Measurements from ENCODE around the gene NKD1. TPM values are rescaled to one million over a fixed set of nuclear protein-coding genes. Genes with fewer than 3 reads are reported as not detected.

The NKD1 gene
- total and polyA plus RNA-seq, 7 donors, result 0.04 to 0.45 (median 0.22) TPM

GRCh38 chr16:50690177-50690576 lies 142.0 kb downstream of the NKD1 start:
- no peak for DNase-seq
- intact Hi-C loops (cut with DNase I), result loop anchor here in 1 of 2 donors (10.0 kb wide), 1 partner anchor 115 kb away; no protein-coding TSS in a partner anchor
- H3K9me3 ChIP-seq, result no peaks in the 10 kb centered on the region
- WGBS, 3 donors, result 97 to 100% (median 99%) methylated on average over 2 of the region's 2 CpGs
- no peaks in the 10 kb centered on the region for H3K36me3 ChIP-seq (ENCODE audit: insufficient read depth in 1 of 2, low read depth in 1 of 2)
- H3K4me1 ChIP-seq, result no peaks in the 10 kb centered on the region
- ATAC-seq, result no peak
- no peak for TF ChIP-seq CTCF (IDR thresholded peaks at IDR 0.05)
- H3K4me3 ChIP-seq, result no peak overlapping the region
- no peaks in the 10 kb centered on the region for H3K27me3 ChIP-seq (ENCODE audit: insufficient read depth in 3 of 3, low read length in 2 of 3)
- no peak overlapping the region for H3K27ac ChIP-seq

DNA sequence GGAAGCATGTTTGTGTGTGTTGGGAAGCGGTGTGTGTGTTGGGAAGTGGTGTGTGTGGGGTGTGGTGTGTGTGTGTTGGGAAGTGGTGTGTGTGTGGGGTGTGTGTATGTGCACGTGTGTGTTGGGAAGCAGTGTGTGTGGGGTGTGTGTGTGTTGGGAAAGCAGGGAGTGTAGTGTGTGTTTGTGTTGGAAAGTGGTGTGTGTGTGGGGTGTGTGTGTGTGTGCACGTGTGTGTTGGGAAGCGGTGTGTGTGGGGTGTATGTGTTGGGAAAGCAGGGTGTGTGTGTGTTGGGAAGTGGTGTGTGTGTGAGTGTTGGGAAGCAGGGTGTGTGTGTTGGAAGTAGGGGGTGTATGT lies 144.4 kb downstream of the NKD1 start:
- WGBS, 3 donors, result 84 to 98% (median 91%) methylated on average over 4 of the region's 4 CpGs
- intact Hi-C loops (cut with DNase I), result loop anchor here in 1 of 2 donors (10.0 kb wide), 1 partner anchor 112 kb away; no protein-coding TSS in a partner anchor
- TF ChIP-seq CTCF (IDR thresholded peaks at IDR 0.05), result no peak
- Histone ChIP-seq H3K4me3 (no peak overlapping the region), H3K36me3 (ENCODE audit: insufficient read depth in 1 of 2, low read depth in 1 of 2) (no peaks in the 10 kb centered on the region), H3K4me1 (peaks cover 9% of the 10 kb centered on the region), H3K27ac (no peak overlapping the region), H3K27me3 (ENCODE audit: insufficient read depth in 3 of 3, low read length in 2 of 3) (no peaks in the 10 kb centered on the region), H3K9me3 (no peaks in the 10 kb centered on the region)
- ATAC-seq (no peak), DNase-seq (no peak)

DNA sequence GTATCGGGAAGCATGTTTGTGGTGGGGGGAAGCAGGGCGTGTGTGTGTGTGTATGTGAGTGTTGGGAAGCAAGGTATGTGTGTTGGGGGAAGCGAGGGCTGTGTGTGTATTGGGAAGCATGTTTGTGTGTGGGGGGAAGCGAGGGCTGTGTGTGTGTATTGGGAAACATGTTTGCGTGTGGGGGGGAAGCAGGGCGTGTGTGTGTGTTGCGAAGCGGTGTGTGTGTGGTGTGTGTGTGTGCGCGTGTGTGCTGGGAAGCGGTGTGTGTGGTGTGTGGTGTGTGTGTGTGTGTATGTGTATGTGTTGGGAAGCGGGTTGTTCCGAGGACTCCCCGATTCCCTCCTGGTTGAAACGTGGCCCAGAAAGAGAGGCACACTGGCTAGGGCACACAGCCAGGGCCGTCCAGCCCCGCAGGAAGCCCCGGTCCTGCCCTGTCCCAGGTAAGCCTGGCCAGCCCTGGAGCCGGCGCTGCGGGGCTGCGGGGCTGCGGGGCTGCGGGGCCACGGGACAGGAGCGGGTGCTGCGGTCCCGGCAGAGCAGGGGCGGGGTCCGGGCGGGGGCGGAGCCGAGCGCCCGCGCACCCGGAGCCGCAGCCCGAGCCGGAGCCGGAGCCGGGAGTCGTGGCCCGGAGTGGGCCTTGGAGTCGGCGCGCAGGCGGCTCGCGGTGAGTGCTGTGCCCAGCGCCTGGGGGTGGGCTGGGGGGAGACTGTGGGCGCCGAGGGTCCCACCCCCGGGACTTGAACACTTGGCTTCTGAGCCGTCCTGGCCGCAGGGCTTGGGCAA lies 145.0 kb downstream of the NKD1 start, which contains the start of gene NOD2:
NOD2 (plus strand) TSS at position 608 of the 783 bp plus-strand sequence. CDS start 5,890 bp downstream, outside the sequence.
- intact Hi-C loops (cut with DNase I), result loop anchor here in 1 of 2 donors (10.0 kb wide), 1 partner anchor 112 kb away; no protein-coding TSS in a partner anchor
- H3K27ac ChIP-seq, result no peak within 1 kb of the TSS
- H3K9me3 ChIP-seq, result no peaks in the 10 kb centered on the region
- H3K4me3 ChIP-seq, result peak within 1 kb of the TSS; percentile 65
- no peak for DNase-seq
- peak in 2 of 4 donors; percentile 23 to 37 for ATAC-seq
- no peaks in the 10 kb centered on the region for H3K36me3 ChIP-seq (ENCODE audit: insufficient read depth in 1 of 2, low read depth in 1 of 2)
- H3K27me3 ChIP-seq (ENCODE audit: insufficient read depth in 3 of 3, low read length in 2 of 3), result no peaks in the 10 kb centered on the region
- 18 to 32% (median 25%) methylated on average over 28 to 56 of the region's 56 CpGs for WGBS, 3 donors
- no peak for TF ChIP-seq CTCF (IDR thresholded peaks at IDR 0.05)
- H3K4me1 ChIP-seq, result peaks cover 14% of the 10 kb centered on the region

GRCh38 chr16:50694206-50694605 lies 146.0 kb downstream of the NKD1 start:
- no peak for DNase-seq
- ATAC-seq, result no peak
- Histone ChIP-seq H3K4me1 (peaks cover 22% of the 10 kb centered on the region), H3K27me3 (ENCODE audit: insufficient read depth in 3 of 3, low read length in 2 of 3) (no peaks in the 10 kb centered on the region), H3K9me3 (no peaks in the 10 kb centered on the region), H3K4me3 (peak overlapping the region; percentile 65), H3K36me3 (ENCODE audit: insufficient read depth in 1 of 2, low read depth in 1 of 2) (no peaks in the 10 kb centered on the region), H3K27ac (no peak overlapping the region)
- WGBS, 3 donors, result 97 to 100% (median 100%) methylated on average over 2 of the region's 2 CpGs
- TF ChIP-seq CTCF (IDR thresholded peaks at IDR 0.05), result no peak
- intact Hi-C loops (cut with DNase I), result loop anchor here in 1 of 2 donors (10.0 kb wide), 1 partner anchor 111 kb away; no protein-coding TSS in a partner anchor
